ENCODE measurements around the gene NEK8.
A peak's percentile ranks its signal among the peaks of the same experiment; 100 is the strongest.
"Not testable (repeated sequence)": the region's sequence is repeated elsewhere in the genome, so short reads cannot be mapped to it uniquely, and the experiment has no call there.

The NEK8 gene

GRCh38 chr17:28710861-28711722 lies 17.5 kb upstream of the NEK8 start:
- DNase-seq (ENCODE audit: low spot score) = peak; percentile 93

- DNase-seq (ENCODE audit: low spot score) = no peak
Observed at GRCh38 chr17:28711723-28712031, 16.9 kb upstream of the NEK8 start, which contains the start of gene PROCA1. PROCA1 (minus strand) TSS chr17:28711888; CDS start chr17:28711660, 228 bp downstream.

- peak; percentile 65 for DNase-seq (ENCODE audit: low spot score)
Observed at GRCh38 chr17:28712032-28712704, 16.4 kb upstream of the NEK8 start.

GRCh38 chr17:28712705-28713415 lies 15.7 kb upstream of the NEK8 start:
- no peak for DNase-seq (ENCODE audit: low spot score)

- DNase-seq (ENCODE audit: low spot score) = no peak
Observed at GRCh38 chr17:28714281-28714680, 14.3 kb upstream of the NEK8 start.

GRCh38 chr17:28715217-28715616 lies 13.4 kb upstream of the NEK8 start:
- no peak for DNase-seq (ENCODE audit: low spot score)

GRCh38 chr17:28716740-28717577 lies 11.6 kb upstream of the NEK8 start:
- DNase-seq (ENCODE audit: low spot score) = no peak

GRCh38 chr17:28717578-28718332 lies 10.8 kb upstream of the NEK8 start, which contains the start of gene RAB34:
RAB34 (minus strand) TSS chr17:28717868; CDS start chr17:28717266, 602 bp downstream.
- no peak for DNase-seq (ENCODE audit: low spot score)

GRCh38 chr17:28718333-28719020 lies 10.1 kb upstream of the NEK8 start:
- DNase-seq (ENCODE audit: low spot score) = no peak

- peak; percentile 25 for DNase-seq (ENCODE audit: low spot score)
Observed at GRCh38 chr17:28719021-28719433, 9.6 kb upstream of the NEK8 start.

GRCh38 chr17:28720247-28720996 lies 8.2 kb upstream of the NEK8 start:
- DNase-seq (ENCODE audit: low spot score) = peak; percentile 56

GRCh38 chr17:28720997-28721329 lies 7.6 kb upstream of the NEK8 start:
- not testable (repeated sequence) for DNase-seq (ENCODE audit: low spot score)

- no peak for DNase-seq (ENCODE audit: low spot score)
Observed at GRCh38 chr17:28722417-28723158, 6.0 kb upstream of the NEK8 start.

GRCh38 chr17:28723159-28723835 lies 5.3 kb upstream of the NEK8 start:
- no peak for DNase-seq (ENCODE audit: low spot score)

GRCh38 chr17:28723836-28724499 lies 4.6 kb upstream of the NEK8 start:
- DNase-seq (ENCODE audit: low spot score) = not testable (repeated sequence)

- peak; percentile 38 for DNase-seq (ENCODE audit: low spot score)
Observed at GRCh38 chr17:28724500-28725165, 4.0 kb upstream of the NEK8 start.

- peak; percentile 47 for DNase-seq (ENCODE audit: low spot score)
Observed at GRCh38 chr17:28725166-28725659, 3.4 kb upstream of the NEK8 start.

Data from activated CD4-positive, alpha-beta T cell treated with anti-CD3 and anti-CD28 coated beads, Interleukin-2, Interleukin-4, amounts not matched to agents 100 ng/mL and 50 ng/mL, durations not matched to agents 16 hours and 8 hours (primary cell).